Hematopoietic multipotent progenitor cell treated with erythropoietin and hydrocortisone succinate and interleukin-3 and kit ligand, for 17 days (in vitro differentiated cells): ENCODE results near the gene TNNT2.
A peak's percentile ranks its signal among the peaks of the same experiment; 100 is the strongest.

Experiments
- DNase-seq: peaks from one replicate; pipeline ENCODE4 v3.0.0-alpha.2; 2015; ENCODE audit warnings: low spot score

Gene TNNT2

DNA sequence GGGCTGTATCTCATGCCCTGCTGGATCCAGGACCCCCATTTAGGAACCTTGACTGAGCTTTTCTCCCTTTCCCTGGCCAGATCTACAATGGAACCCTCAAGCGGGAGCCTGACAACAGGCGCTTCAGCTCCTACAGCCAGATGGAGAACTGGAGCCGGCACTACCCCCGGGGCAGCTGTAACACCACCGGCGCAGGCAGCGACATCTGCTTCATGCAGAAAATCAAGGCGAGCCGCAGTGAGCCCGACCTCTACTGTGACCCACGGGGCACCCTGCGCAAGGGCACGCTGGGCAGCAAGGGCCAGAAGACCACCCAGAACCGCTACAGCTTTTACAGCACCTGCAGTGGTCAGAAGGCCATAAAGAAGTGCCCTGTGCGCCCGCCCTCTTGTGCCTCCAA lies 64.4 kb downstream of the TNNT2 start:
- no peak for DNase-seq

DNA sequence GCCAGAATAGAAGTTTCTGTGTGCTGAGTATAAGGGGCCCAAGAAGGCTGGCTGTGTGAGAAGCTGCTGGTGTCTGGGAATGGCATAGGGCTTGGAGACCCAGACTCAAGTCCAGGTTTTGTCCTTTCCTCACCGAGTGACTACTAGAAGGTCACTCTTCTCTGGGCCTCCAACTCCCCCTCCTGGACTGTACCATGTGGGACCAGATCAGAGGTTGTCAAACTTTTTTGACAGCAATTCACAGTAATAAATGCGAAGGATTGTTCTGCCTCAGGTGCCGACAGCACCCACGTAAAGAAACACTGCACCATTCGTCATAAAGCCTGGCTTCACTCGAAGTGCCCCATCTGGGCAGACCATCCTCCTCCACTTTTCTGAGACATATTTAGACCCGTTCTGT lies 65.2 kb downstream of the TNNT2 start:
- DNase-seq: peak; percentile 25

DNA sequence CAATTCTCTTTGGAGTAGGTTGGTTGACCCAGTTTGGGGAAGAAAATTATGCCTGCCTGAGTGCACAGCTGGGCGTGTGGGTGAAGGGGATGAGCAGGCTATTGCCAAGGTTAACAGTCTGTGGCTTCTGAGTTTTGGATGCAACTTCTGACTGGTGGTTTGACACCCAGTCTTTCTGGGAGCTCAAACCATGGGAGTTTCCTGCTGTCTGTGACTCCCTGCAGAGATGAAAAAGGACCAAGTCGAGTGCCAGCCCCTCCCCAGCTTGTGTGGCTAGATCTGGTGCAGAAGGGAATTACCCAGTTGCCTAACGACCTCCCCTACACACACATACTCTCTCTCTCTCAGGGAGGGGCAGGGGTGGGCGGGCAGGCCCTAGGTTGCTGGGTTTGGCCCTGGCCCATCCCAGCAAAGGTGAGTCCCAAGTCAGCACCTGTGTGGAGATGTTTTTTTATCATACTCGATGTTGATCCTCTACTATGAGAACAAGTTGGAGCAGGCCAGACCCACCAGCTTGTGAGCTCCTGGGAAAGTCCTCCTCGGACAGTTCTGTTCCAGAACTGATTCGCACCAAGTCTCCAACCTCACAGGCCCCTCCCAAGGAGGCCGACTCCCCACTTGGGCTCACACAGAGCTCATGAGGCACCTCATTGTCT lies 66.0 kb downstream of the TNNT2 start:
- no peak for DNase-seq

DNA sequence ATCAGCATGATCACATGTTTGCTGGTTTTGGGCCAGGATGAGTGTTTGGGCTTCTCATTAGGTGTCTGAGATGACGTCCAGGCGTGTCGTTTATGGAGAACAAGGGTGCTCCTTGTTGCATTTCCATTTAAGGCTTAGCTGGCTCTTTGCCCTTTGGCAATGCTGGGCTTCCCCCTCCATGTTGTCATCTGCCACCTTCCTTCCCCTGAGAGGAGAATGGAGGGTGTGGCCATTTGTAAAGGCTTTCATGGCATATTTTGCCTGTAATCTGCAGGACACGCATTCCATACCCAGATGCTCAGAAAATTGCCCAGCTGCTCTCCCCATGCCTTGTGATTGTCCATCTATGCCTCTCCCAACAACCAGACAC lies 66.5 kb downstream of the TNNT2 start:
- DNase-seq: no peak

DNA sequence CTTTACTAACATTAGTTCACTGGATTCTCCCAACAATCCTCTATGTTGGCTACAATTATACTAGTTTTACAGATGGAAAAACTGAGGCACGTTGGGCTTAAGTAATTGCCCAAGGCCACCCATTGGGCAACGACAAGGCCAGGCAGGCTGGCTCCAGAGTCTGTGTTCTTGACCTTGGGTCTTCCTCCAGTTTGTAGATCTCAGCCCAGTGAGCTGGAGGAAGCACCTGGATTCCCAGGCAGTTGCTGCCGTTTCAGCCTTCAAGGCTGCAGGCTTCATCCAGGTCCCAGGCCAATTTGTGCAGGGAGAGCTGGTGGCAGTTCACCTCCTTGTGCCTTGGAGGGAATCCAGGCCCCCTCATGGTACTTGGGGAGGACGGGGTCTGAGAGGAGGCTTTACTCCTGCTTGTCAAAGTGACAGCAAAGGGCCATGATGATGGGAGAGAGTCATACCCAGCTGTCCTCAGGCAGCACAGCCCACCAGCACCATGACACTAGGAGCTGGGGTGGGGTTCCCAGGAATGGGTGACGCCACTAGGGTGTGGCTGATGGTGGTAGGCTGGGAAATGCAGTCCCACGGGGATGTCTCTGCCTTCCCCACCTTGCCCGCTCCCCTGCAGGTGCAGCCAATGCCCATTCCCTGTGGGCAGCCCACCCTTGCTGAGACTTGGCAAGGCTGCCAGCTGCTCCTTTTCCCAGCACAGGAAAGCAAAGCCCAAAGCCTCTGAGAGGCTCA lies 67.1 kb downstream of the TNNT2 start:
- DNase-seq: no peak

DNA sequence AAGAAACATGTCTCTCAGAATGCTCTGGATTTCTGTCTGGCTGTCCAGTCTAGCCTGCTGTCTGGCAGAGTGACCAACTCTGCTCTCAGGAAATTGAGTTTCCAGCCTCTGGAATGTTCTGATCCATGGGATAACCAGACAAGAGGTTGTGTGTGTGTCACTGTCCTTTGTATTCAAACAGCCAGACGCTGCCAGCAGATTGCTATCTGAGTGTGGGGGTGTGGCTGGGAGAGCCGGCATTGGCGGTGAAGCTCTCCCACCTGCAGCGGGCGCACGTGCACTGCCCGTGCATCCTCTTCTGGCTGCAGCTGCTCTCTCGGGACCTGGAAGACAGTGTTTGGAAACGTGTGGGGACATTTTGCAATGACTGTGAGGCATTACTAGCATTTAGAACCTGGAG lies 68.1 kb downstream of the TNNT2 start:
- peak; percentile 61 for DNase-seq
